A549 (cell line): ENCODE results near the gene DSC2. TPM values are rescaled to one million over a fixed set of nuclear protein-coding genes. Genes with fewer than 3 reads are reported as not detected.

ENCODE experiments used
- ATAC-seq, 2 experiments: fragments of 200-7000 bp in 1 of 2; fragments of >200 bp in 1 of 2; cut with Nextera tagmentation in 1 of 2; cut with Tn5 transposase in 1 of 2; 3 replicates each; pipeline versions ENCODE4 v1.8.0 to v1.9.1; 2018 to 2020; ENCODE audit warnings: mild to moderate bottlenecking in 1 of 2, moderate library complexity in 1 of 2
- CTCF ChIA-PET: fragments of 300-600 bp; sonication (Branson Sonifier 250); formaldehyde crosslinking; extraction: SDS; loops from one replicate; lab custom pipeline; 2021; ENCODE audit warnings: antibody characterized with exemption, inconsistent platforms; lab: Yijun Ruan, JAX
- POLR2A ChIA-PET: fragments of 350-600 bp; formaldehyde crosslinking; extraction: SDS; loops from one replicate; lab custom pipeline; 2021; ENCODE audit warnings: antibody characterized with exemption, inconsistent platforms; lab: Yijun Ruan, JAX
- DNase-seq, 2 experiments: peaks; one replicate each; pipeline versions ENCODE4 v3.0.0 to v3.0.0-alpha.2; 2011 to 2016; ENCODE audit warnings: low read depth in 1 of 2, low spot score in 1 of 2
- FAIRE-seq: peaks from 2 replicates; lab custom pipeline; 2011; peaks lifted over from hg19 to GRCh38; lab: Jason Lieb, UNC
- H3K27ac ChIP-seq, 2 experiments: fragments of >200 bp; sonication (Bioruptor Twin); formaldehyde crosslinking; 3 replicates each; pipeline ENCODE4 v1.5.1; 2016 to 2017
- H3K4me1 ChIP-seq: fragments of >200 bp; sonication (Bioruptor Twin); formaldehyde crosslinking; 3 replicates; pipeline ENCODE4 v1.6.1; 2016
- H3K4me2 ChIP-seq: fragments of >200 bp; sonication (Bioruptor Twin); formaldehyde crosslinking; 3 replicates; pipeline ENCODE4 v1.6.1; 2016
- H3K4me3 ChIP-seq: fragments of >200 bp; sonication (Bioruptor Twin); formaldehyde crosslinking; 3 replicates; pipeline ENCODE4 v1.5.1; 2016
- H3K9me3 ChIP-seq: fragments of >200 bp; sonication (Bioruptor Twin); formaldehyde crosslinking; 3 replicates; pipeline ENCODE4 v1.6.1; 2016
- ATOH8 ChIP-seq: fragments of 250-450 bp; sonication (Bioruptor Pico); IDR thresholded peaks from 2 replicates; pipeline ENCODE4 v1.5.0; 2020; ENCODE audit warnings: low read depth, mild to moderate bottlenecking, moderate library complexity
- BCL3 ChIP-seq: fragments of >200 bp; sonication (Bioruptor Twin); formaldehyde crosslinking; IDR thresholded peaks from 3 replicates; pipeline ENCODE4 v1.6.1; 2016
- BHLHE40 ChIP-seq: IDR thresholded peaks from 2 replicates; pipeline ENCODE4 v1.6.1; 2012; ENCODE audit warnings: low read depth, low read length, inconsistent platforms
- CEBPB ChIP-seq, 2 experiments: fragments of >200 bp in 1 of 2; sonication (Bioruptor Twin) in 1 of 2; formaldehyde crosslinking in 1 of 2; IDR thresholded peaks; 2 replicates each; pipeline ENCODE4 v1.6.1; 2012 to 2016
- E2F6 ChIP-seq: IDR thresholded peaks from 2 replicates; pipeline ENCODE4 v1.6.1; 2012; ENCODE audit warnings: low read depth, borderline replicate concordance
- EHF ChIP-seq: fragments of 250-450 bp; sonication (Bioruptor Pico); IDR thresholded peaks from 2 replicates; pipeline ENCODE4 v1.5.0; 2020; ENCODE audit warnings: mild to moderate bottlenecking
- EHMT2 ChIP-seq: fragments of 200-600 bp; sonication (generic); IDR thresholded peaks from 2 replicates; pipeline ENCODE4 v1.6.1; 2016; ENCODE audit warnings: antibody characterized with exemption, low read depth, mild to moderate bottlenecking, moderate library complexity
- ELK1 ChIP-seq: fragments of 150-350 bp; IDR thresholded peaks from 2 replicates; pipeline ENCODE4 v1.6.1; 2014; ENCODE audit warnings: low read depth, mild to moderate bottlenecking, low read length
- EP300 ChIP-seq, 2 experiments: fragments of >200 bp; sonication (Bioruptor Twin); formaldehyde crosslinking; IDR thresholded peaks; 2 replicates in 1 of 2; 3 replicates in 1 of 2; pipeline ENCODE4 v1.6.1; 2016 to 2017
- FOSB ChIP-seq: fragments of 250-450 bp; sonication (Bioruptor Pico); IDR thresholded peaks from 2 replicates; pipeline ENCODE4 v1.5.0; 2020; ENCODE audit warnings: mild to moderate bottlenecking, moderate library complexity
- FOXS1 ChIP-seq: fragments of 250-450 bp; sonication (Bioruptor Pico); IDR thresholded peaks from 2 replicates; pipeline ENCODE4 v1.5.0; 2020; ENCODE audit warnings: mild to moderate bottlenecking, moderate library complexity
- HEYL ChIP-seq: fragments of 250-450 bp; sonication (Bioruptor Pico); IDR thresholded peaks from 2 replicates; pipeline ENCODE4 v1.8.0; 2021; ENCODE audit warnings: mild to moderate bottlenecking, moderate library complexity
- MAFK ChIP-seq: fragments of 450-650 bp; IDR thresholded peaks from 2 replicates; pipeline ENCODE4 v1.6.1; 2014; ENCODE audit not compliant: partially characterized antibody
- MAX ChIP-seq: IDR thresholded peaks from 2 replicates; pipeline ENCODE4 v1.6.1; 2012
- MAZ ChIP-seq: fragments of 150-350 bp; IDR thresholded peaks from 2 replicates; pipeline ENCODE4 v1.6.1; 2014; ENCODE audit warnings: antibody characterized with exemption, low read depth, low read length, borderline replicate concordance
- NFE2L2 ChIP-seq: fragments of 150-350 bp; conservative IDR thresholded peaks from 2 replicates; pipeline ENCODE4 v1.6.1; 2014; ENCODE audit warnings: low read length
- NPAS2 ChIP-seq: fragments of 250-450 bp; sonication (Bioruptor Pico); IDR thresholded peaks from 2 replicates; pipeline ENCODE4 v1.8.0; 2022; ENCODE audit warnings: mild to moderate bottlenecking, moderate library complexity, borderline replicate concordance
- PBX3 ChIP-seq: IDR thresholded peaks from 2 replicates; pipeline ENCODE4 v1.6.1; 2012
- PHF8 ChIP-seq: fragments of 200-600 bp; sonication (generic); IDR thresholded peaks from 2 replicates; pipeline ENCODE4 v1.6.1; 2016; ENCODE audit warnings: low read depth, mild to moderate bottlenecking, antibody characterized with exemption, moderate library complexity, borderline replicate concordance
- POLR2AphosphoS2 ChIP-seq: conservative IDR thresholded peaks from 2 replicates; pipeline ENCODE4 v1.6.1; 2012; ENCODE audit warnings: low read length, improper control_type of control experiment, inconsistent platforms
- RARB ChIP-seq: fragments of 250-450 bp; sonication (Bioruptor Pico); IDR thresholded peaks from 2 replicates; pipeline ENCODE4 v1.8.0; 2021; ENCODE audit warnings: mild to moderate bottlenecking, moderate library complexity
- REST ChIP-seq: fragments of 200-600 bp; sonication (generic); IDR thresholded peaks from 2 replicates; pipeline ENCODE4 v1.6.1; 2016; ENCODE audit warnings: antibody characterized with exemption, mild to moderate bottlenecking, moderate library complexity
- RFX5 ChIP-seq: fragments of 450-650 bp; IDR thresholded peaks from 2 replicates; pipeline ENCODE4 v1.7.1; 2014; ENCODE audit warnings: antibody characterized with exemption, mild to moderate bottlenecking, moderate library complexity
- TP53 ChIP-seq: fragments of 250-450 bp; sonication (Bioruptor Pico); IDR thresholded peaks from 2 replicates; pipeline ENCODE4 v1.5.0; 2021; ENCODE audit warnings: mild to moderate bottlenecking, moderate library complexity
- ZSCAN20 ChIP-seq: fragments of 250-450 bp; sonication (Bioruptor Pico); IDR thresholded peaks from 2 replicates; pipeline ENCODE4 v1.8.0; 2022; ENCODE audit warnings: mild to moderate bottlenecking, moderate library complexity
- WGBS: methylation state at CpG from one replicate; pipeline ENCODE4 v1.1.6; 2017; ENCODE audit errors: missing lambda C conversion rate; 5-methylcytosine and 5-hydroxymethylcytosine counted together
- polyA plus RNA-seq, 4 experiments: library from polyadenylated mRNA; depleted of rRNA in 3 of 4; stranded (reverse); fragments of >200 nt; fragmentation: RNase III in 1 of 4; extraction: RNeasy Plus Mini Kit Qiagen cat#74134 plus additional on column Dnase treatment in 1 of 4; gene quantifications; 2 replicates in 3 of 4; 3 replicates in 1 of 4; pipeline ENCODE4 v1.2.3, GENCODE V29; 2011 to 2017

DSC2 gene
- polyA plus RNA-seq, 2 of the 4 experiments (the other 2 are of a cell fraction): 0.63 to 2.0 TPM

GRCh38 chr18:31077878-31078277 lies 24.3 kb downstream of the DSC2 start:
- H3K4me2 ChIP-seq: no peak overlapping the region
- POLR2A ChIA-PET: no interaction called here
- TF ChIP-seq NFE2L2: no peak
- TF ChIP-seq, all 56 proteins: peak for 0
- ATAC-seq (no peak), FAIRE-seq (no peak), DNase-seq (no peak)
- H3K4me1 ChIP-seq: no peaks in the 10 kb centered on the region
- H3K27ac ChIP-seq: no peak overlapping the region
- CTCF ChIA-PET: no interaction called here
- no peaks in the 10 kb centered on the region for H3K9me3 ChIP-seq
- H3K4me3 ChIP-seq: no peak overlapping the region
- WGBS: 91% methylated on average over 1 of the region's 1 CpG

- Histone ChIP-seq H3K27ac (no peak overlapping the region), H3K4me3 (no peak overlapping the region), H3K4me2 (no peak overlapping the region), H3K4me1 (no peaks in the 10 kb centered on the region), H3K9me3 (no peaks in the 10 kb centered on the region)
- FAIRE-seq: no peak
- ATAC-seq: no peak
- CTCF ChIA-PET: no interaction called here
- DNase-seq: no peak
- TF ChIP-seq HEYL (CRISPR knock-in tag): no peak
- no peak for TF ChIP-seq FOXS1
- TF ChIP-seq EP300 (IDR thresholded peaks at IDR 0.05): no peak
- no peak for TF ChIP-seq EHF
- TF ChIP-seq RARB (CRISPR knock-in tag): no peak
- no peak for TF ChIP-seq PHF8
- no peak for TF ChIP-seq RFX5
- TF ChIP-seq CEBPB (IDR thresholded peaks at IDR 0.05): no peak
- no peak for TF ChIP-seq FOSB (CRISPR knock-in tag)
- no peak for TF ChIP-seq NPAS2
- no peak for TF ChIP-seq TP53
- TF ChIP-seq MAFK: no peak
- no peak for TF ChIP-seq REST
- no peak for TF ChIP-seq NFE2L2
- TF ChIP-seq ATOH8: no peak
- TF ChIP-seq ZSCAN20 (CRISPR knock-in tag): no peak
- TF ChIP-seq BHLHE40: no peak
- POLR2A ChIA-PET: no interaction called here
- 69% methylated on average over 4 of the region's 4 CpGs for WGBS
These were observed 30.0 kb downstream of the DSC2 start for GRCh38 chr18:31072175-31072574.

GRCh38 chr18:31070206-31070605 lies 32.0 kb downstream of the DSC2 start:
- Histone ChIP-seq H3K4me3 (no peak overlapping the region), H3K4me1 (no peaks in the 10 kb centered on the region), H3K27ac (no peak overlapping the region), H3K9me3 (no peaks in the 10 kb centered on the region), H3K4me2 (no peak overlapping the region)
- WGBS: 36% methylated on average over 3 of the region's 3 CpGs
- FAIRE-seq: no peak
- no peak for DNase-seq
- ChIA-PET CTCF (no interaction called here), POLR2A (no interaction called here)
- no peak for ATAC-seq
- TF ChIP-seq BCL3 (no peak), PHF8 (no peak), MAZ (no peak), EP300 (IDR thresholded peaks at IDR 0.05) (no peak), NFE2L2 (no peak), POLR2AphosphoS2 (no peak), MAX (no peak), EHMT2 (no peak), HEYL (CRISPR knock-in tag) (no peak), ELK1 (no peak), PBX3 (no peak), E2F6 (no peak), MAFK (no peak)
